ENCODE data around the gene BATF.

GRCh38 chr14:75565056-75565455 lies 42.8 kb downstream of the BATF start:
- TF ChIP-seq CTCF (conservative IDR thresholded peaks at IDR 0.05; ENCODE audit: low read length) (no peak), EZH2phosphoT487 (IDR thresholded peaks at IDR 0.05; ENCODE audit: borderline replicate concordance, low read depth, low read length) (no peak)
